ENCODE data around the gene NCOR2. TPM values are rescaled to one million over a fixed set of nuclear protein-coding genes. Genes with fewer than 3 reads are reported as not detected.

Gene NCOR2
- total RNA-seq, 4 donors from 2014 or later: 45.3 to 178 (median 99.9) TPM

- TF ChIP-seq CTCF (IDR thresholded peaks at IDR 0.05): no peak
- no peak for TF ChIP-seq POLR2A (IDR thresholded peaks at IDR 0.05)
- Histone ChIP-seq H3K4me3 (replicated peaks in 1 of 3) (no peak overlapping the region), H3K4me1 (peaks cover 50 to 54% of the 10 kb centered on the region in 2 donors), H3K27me3 (no peaks in the 10 kb centered on the region), H3K36me3 (no peaks in the 10 kb centered on the region), H3K27ac (peak overlapping the region; percentile 79 to 86 (median 81)), H3K9me3 (no peaks in the 10 kb centered on the region)
- 31 to 38% methylated on average over 15 to 21 of the region's 22 CpGs for WGBS, 2 donors
- peak; percentile 69 to 70 for DNase-seq
- intact Hi-C loops (cut with DNase I): no loop called here
Observed at GRCh38 chr12:124538194-124539082, 29.0 kb downstream of the NCOR2 start.

GRCh38 chr12:124537525-124538193, 29.8 kb downstream of the NCOR2 start:
- whole genome bisulfite sequencing, 2 donors: 32 to 39% methylated on average over 7 to 10 of the region's 12 CpGs
- no peaks in the 10 kb centered on the region for H3K27me3 ChIP-seq
- no peaks in the 10 kb centered on the region for H3K36me3 ChIP-seq
- H3K27ac ChIP-seq: peak overlapping the region; percentile 79 to 86 (median 81)
- H3K4me1 ChIP-seq: peaks cover 42 to 47% of the 10 kb centered on the region in 2 donors
- intact Hi-C loops (cut with DNase I): no loop called here
- no peaks in the 10 kb centered on the region for H3K9me3 ChIP-seq
- TF ChIP-seq POLR2A (IDR thresholded peaks at IDR 0.05) (peak in 1 of 2 donors; percentile 21), CTCF (IDR thresholded peaks at IDR 0.05) (no peak)
- peak; percentile 96 to 97 for DNase-seq
- no peak overlapping the region for H3K4me3 ChIP-seq (replicated peaks in 1 of 3)

GRCh38 chr12:124536641-124537040, 30.8 kb downstream of the NCOR2 start:
- WGBS, 2 donors: 90 to 91% methylated on average over 9 of the region's 9 CpGs

GRCh38 chr12:124534776-124535740, 32.4 kb downstream of the NCOR2 start:
- Histone ChIP-seq H3K27me3 (no peaks in the 10 kb centered on the region), H3K4me3 (replicated peaks in 1 of 3) (no peak overlapping the region), H3K27ac (no peak overlapping the region), H3K4me1 (peaks cover 32 to 36% of the 10 kb centered on the region in 2 donors), H3K36me3 (no peaks in the 10 kb centered on the region), H3K9me3 (no peaks in the 10 kb centered on the region)
- intact Hi-C loops (cut with DNase I): no loop called here
- no peak for TF ChIP-seq POLR2A (IDR thresholded peaks at IDR 0.05)
- DNase-seq: no peak
- WGBS, 2 donors: 92 to 93% methylated on average over 14 to 20 of the region's 24 CpGs

More at GRCh38 chr12:124536641-124537040, 30.8 kb downstream of the NCOR2 start:
- H3K4me1 ChIP-seq: peaks cover 34 to 37% of the 10 kb centered on the region in 2 donors
- intact Hi-C loops (cut with DNase I): no loop called here
- H3K9me3 ChIP-seq: no peaks in the 10 kb centered on the region
- no peak for DNase-seq
- H3K4me3 ChIP-seq (replicated peaks in 1 of 3): no peak overlapping the region
- H3K36me3 ChIP-seq: no peaks in the 10 kb centered on the region
- no peak for TF ChIP-seq CTCF (IDR thresholded peaks at IDR 0.05)
- no peak for TF ChIP-seq POLR2A (IDR thresholded peaks at IDR 0.05)
- H3K27ac ChIP-seq: peak overlapping the region in 2 of 3 donors; percentile 81 to 86
- H3K27me3 ChIP-seq: no peaks in the 10 kb centered on the region

GRCh38 chr12:124533456-124533855, 34.0 kb downstream of the NCOR2 start:
- Histone ChIP-seq H3K9me3 (no peaks in the 10 kb centered on the region), H3K36me3 (no peaks in the 10 kb centered on the region), H3K4me1 (peaks cover 16 to 20% of the 10 kb centered on the region in 2 donors), H3K27ac (no peak overlapping the region), H3K27me3 (no peaks in the 10 kb centered on the region), H3K4me3 (replicated peaks in 1 of 3) (no peak overlapping the region)
- DNase-seq: no peak
- TF ChIP-seq CTCF (IDR thresholded peaks at IDR 0.05) (no peak), POLR2A (IDR thresholded peaks at IDR 0.05) (no peak)
- 91% methylated on average over 13 of the region's 13 CpGs for WGBS, 2 donors
- intact Hi-C loops (cut with DNase I): no loop called here
